Uterus (tissue), 4 donors: ENCODE data around the gene CMTM5. TPM values are rescaled to one million over a fixed set of nuclear protein-coding genes. Genes with fewer than 3 reads are reported as not detected.
A peak's percentile ranks its signal among the peaks of the same experiment; 100 is the strongest.
"Not testable (repeated sequence)": the region's sequence is repeated elsewhere in the genome, so short reads cannot be mapped to it uniquely, and the experiment has no call there.

Experiments
- DNase-seq, 2 donors: peaks; one replicate each; pipeline ENCODE4 v3.0.0-alpha.2; 2019 to 2020
- H3K27ac ChIP-seq, 2 donors: fragments of 200-600 bp; sonication (generic); 1 replicate in 1 of 2; 2 replicates in 1 of 2; pipeline ENCODE4 v1.5.1; 2016 to 2018
- H3K27me3 ChIP-seq, 2 donors: fragments of 200-600 bp; sonication (generic); one replicate each; pipeline ENCODE4 v1.5.1; 2018 to 2019; ENCODE audit warnings: control low read depth in 1 of 2
- H3K36me3 ChIP-seq, 2 donors: fragments of 200-600 bp; sonication (generic); one replicate each; pipeline ENCODE4 v1.5.1; 2019; ENCODE audit warnings: control low read depth in 1 of 2
- H3K4me1 ChIP-seq, 2 donors: fragments of 200-600 bp; sonication (generic); one replicate each; pipeline ENCODE4 v1.5.1; 2018 to 2019; ENCODE audit warnings: control low read depth in 1 of 2
- H3K4me3 ChIP-seq, 2 donors: fragments of 200-600 bp; sonication (generic); 1 replicate in 1 of 2; 2 replicates in 1 of 2; pipeline ENCODE4 v1.5.1; 2018 to 2019; ENCODE audit warnings: mild to moderate bottlenecking in 1 of 2
- H3K9me3 ChIP-seq, 2 donors: fragments of 200-600 bp; sonication (generic); one replicate each; pipeline ENCODE4 v1.5.1; 2019; ENCODE audit warnings: control low read depth in 1 of 2
- POLR2A ChIP-seq, 2 donors: fragments of 450-650 bp; IDR thresholded peaks; one replicate each; pipeline ENCODE4 v1.6.1; 2016; ENCODE audit warnings: antibody characterized with exemption in 2 of 2, mild to moderate bottlenecking in 1 of 2, moderate library complexity in 1 of 2
- intact Hi-C: fragments of 100-400 bp; cut with DNase I; formaldehyde crosslinking; loops from one replicate; pipeline ENCODE4 v1.15.1; 2023; ENCODE audit warnings: low total_unique reads
- microRNA counts, 2 donors: library from miRNA; unstranded; fragments of <30 nt; microRNA quantifications; one replicate each; lab custom pipeline; 2016 to 2017
- microRNA-seq: library from miRNA; unstranded; fragments of <30 nt; microRNA quantifications from one replicate; pipeline ENCODE4, GENCODE V29; 2016; ENCODE audit warnings: borderline microRNAs expressed, borderline replicate concordance
- small RNA-seq: library from RNA; depleted of rRNA; stranded (forward); fragments of <200 nt; gene quantifications from one replicate; pipeline ENCODE3, GENCODE V24; 2016
- total RNA-seq, 4 donors: library from RNA; depleted of rRNA in 3 of 4; stranded (reverse); fragments of >200 nt in 3 of 4; gene quantifications; one replicate each; pipeline versions ENCODE4 v1.1.0 to v1.2.4, GENCODE V29; 2014 to 2023
- TF ChIP-seq, protein P1 (sequence below), 4 experiments: fragments of 200-600 bp in 2 of 4; fragments of 450-650 bp in 2 of 4; sonication (generic) in 2 of 4; IDR thresholded peaks; one replicate each; pipeline ENCODE4 v1.5.1; 2016 to 2019; ENCODE audit warnings: antibody characterized with exemption in 4 of 4, mild to moderate bottlenecking in 2 of 4, moderate library complexity in 1 of 4
- donor health status: DM: yes; HTN: yes; CAD: no.

Gene CMTM5
- total RNA-seq, 4 donors from 2014 or later: 1.3 to 14.9 (median 6.5) TPM; not detected in 1

DNA sequence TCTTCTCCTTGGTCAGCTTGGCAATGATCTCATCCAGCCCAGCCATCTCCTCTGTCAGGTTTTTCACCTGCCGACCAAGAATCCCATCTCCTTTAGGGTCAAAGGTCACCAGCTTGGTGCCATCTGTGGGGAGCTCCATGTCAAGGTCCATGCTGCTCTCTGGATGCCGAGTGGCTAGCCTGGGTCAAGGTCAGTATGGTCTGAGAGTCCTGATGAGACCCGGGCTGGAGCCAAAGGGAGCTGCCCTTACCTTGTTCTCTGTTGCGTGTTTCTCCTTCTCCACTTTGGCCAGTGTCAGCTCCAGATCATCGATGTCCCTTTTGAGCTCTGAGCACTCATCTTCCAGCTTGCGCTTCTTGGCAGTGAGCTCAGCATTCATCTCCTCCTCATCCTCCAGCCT lies 46.8 kb downstream of the CMTM5 start:
- Histone ChIP-seq H3K4me3 (no peak overlapping the region), H3K9me3 (no peaks in the 10 kb centered on the region), H3K27me3 (no peaks in the 10 kb centered on the region), H3K4me1 (no peaks in the 10 kb centered on the region), H3K27ac (no peak overlapping the region), H3K36me3 (no peaks in the 10 kb centered on the region)
- no peak for DNase-seq
- intact Hi-C loops: no loop called here
- TF ChIP-seq, protein P1, sequence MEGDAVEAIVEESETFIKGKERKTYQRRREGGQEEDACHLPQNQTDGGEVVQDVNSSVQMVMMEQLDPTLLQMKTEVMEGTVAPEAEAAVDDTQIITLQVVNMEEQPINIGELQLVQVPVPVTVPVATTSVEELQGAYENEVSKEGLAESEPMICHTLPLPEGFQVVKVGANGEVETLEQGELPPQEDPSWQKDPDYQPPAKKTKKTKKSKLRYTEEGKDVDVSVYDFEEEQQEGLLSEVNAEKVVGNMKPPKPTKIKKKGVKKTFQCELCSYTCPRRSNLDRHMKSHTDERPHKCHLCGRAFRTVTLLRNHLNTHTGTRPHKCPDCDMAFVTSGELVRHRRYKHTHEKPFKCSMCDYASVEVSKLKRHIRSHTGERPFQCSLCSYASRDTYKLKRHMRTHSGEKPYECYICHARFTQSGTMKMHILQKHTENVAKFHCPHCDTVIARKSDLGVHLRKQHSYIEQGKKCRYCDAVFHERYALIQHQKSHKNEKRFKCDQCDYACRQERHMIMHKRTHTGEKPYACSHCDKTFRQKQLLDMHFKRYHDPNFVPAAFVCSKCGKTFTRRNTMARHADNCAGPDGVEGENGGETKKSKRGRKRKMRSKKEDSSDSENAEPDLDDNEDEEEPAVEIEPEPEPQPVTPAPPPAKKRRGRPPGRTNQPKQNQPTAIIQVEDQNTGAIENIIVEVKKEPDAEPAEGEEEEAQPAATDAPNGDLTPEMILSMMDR (IDR thresholded peaks at IDR 0.05): no peak
- TF ChIP-seq POLR2A (IDR thresholded peaks at IDR 0.05): no peak

DNA sequence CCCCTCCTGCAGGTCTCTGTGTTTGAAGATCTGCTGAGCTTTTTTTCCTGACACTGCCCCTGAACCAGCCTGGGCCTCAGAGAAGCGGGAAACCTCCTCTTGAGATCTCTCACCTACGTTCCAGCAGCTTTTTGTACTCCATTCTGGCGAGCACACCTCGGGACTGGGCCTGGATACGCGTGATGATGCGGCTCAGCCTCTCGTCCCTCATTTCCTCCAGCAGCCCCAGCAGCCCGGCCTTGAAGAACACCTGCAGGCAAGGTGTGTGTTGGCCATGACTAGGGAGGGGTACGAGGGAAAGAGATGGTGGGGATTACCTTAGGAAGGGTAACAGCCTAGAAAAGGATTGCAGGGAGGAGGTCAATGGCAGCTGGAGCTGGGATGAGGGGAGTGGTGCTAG lies 48.3 kb downstream of the CMTM5 start:
- Histone ChIP-seq H3K36me3 (no peaks in the 10 kb centered on the region), H3K4me3 (no peak overlapping the region), H3K9me3 (no peaks in the 10 kb centered on the region), H3K27me3 (no peaks in the 10 kb centered on the region), H3K4me1 (no peaks in the 10 kb centered on the region), H3K27ac (no peak overlapping the region)
- TF ChIP-seq, protein P1 (IDR thresholded peaks at IDR 0.05): no peak
- TF ChIP-seq POLR2A (IDR thresholded peaks at IDR 0.05): no peak
- DNase-seq: no peak
- intact Hi-C loops: no loop called here

DNA sequence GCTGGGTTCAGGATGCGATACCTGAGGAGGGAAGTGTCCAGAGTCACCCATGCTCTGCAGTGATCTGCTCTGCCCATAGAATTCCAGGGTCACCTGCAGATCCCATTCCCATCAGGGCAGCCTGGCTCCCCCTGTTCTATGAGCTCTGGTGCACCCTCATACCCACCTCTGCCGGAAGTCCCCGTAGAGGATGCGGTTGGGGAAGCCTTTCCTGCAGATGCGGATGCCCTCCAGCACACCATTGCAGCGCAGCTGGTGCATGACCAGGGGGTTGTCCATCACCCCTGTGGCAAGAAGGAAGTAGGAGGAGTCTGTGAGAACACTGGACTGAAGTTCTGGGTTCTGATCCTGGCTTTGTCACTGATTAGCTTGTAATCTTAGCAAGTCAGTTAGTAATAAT lies 49.0 kb downstream of the CMTM5 start:
- H3K36me3 ChIP-seq, H3K9me3 ChIP-seq, H3K4me1 ChIP-seq, intact Hi-C loops, H3K27ac ChIP-seq, H3K27me3 ChIP-seq, H3K4me3 ChIP-seq, DNase-seq: not testable (repeated sequence)

DNA sequence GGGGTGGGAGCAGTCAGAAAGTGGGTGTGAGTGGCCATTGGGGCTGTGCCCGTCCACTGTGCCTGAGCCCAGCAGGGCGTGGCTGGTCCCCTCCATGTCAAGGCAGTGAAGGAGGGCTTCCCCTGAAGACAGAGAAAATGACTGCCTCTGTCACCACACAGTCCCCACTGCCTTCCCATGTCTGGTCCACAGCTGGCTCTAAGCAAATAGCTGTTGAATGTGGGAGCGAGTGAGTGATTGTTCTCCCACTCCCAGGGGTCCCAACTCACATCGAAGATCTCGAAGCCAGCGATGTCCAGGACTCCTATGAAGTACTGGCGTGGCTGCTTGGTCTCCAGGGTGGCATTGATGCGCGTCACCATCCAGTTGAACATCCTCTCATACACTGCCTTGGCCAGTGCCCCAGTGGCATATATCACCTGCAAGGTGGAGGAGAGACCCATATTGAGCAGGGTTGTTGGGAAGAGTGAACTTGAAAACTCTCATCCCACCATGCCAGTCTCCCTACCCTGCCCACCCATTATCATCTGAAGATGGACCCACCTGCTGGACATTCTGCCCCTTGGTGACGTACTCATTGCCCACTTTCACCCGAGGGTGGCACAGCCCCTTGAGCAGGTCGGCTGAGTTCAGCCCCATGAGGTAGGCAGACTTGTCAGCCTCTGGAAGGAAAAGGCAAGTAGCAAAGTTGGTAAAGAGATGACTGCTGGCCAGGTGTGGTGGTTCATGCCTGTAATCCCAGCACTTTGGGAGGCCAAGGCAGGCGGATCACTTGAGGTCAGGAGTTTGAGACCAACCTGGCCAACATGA lies 52.0 kb downstream of the CMTM5 start:
- Histone ChIP-seq H3K4me1 (no peaks in the 10 kb centered on the region), H3K27me3 (no peaks in the 10 kb centered on the region), H3K9me3 (no peaks in the 10 kb centered on the region), H3K36me3 (no peaks in the 10 kb centered on the region), H3K27ac (no peak overlapping the region), H3K4me3 (no peak overlapping the region)
- intact Hi-C loops: no loop called here
- no peak for TF ChIP-seq POLR2A (IDR thresholded peaks at IDR 0.05)
- TF ChIP-seq, protein P1 (IDR thresholded peaks at IDR 0.05): no peak
- DNase-seq: no peak

MicroRNA genes within 50 kb of the gene (microRNA counts, 767-probe panel; counts per million panel counts)
- 0 to 1,464 counts per million in 2 donors for microRNA hsa-miR-208a (lab: Ali Mortazavi, UCI)
- microRNA hsa-miR-208b (lab: Ali Mortazavi, UCI): 0 counts per million in 2 donors

Small RNA genes within 50 kb of the gene (microRNA-seq; reads per million reads assigned to microRNA genes)
- 2.5 reads per million for gene MIR208A
- 15.7 reads per million, percentile 27 among the genes with 10 or more reads in this experiment for gene MIR208B

Small RNA genes within 50 kb of the gene (small RNA-seq; reads per million reads assigned to genes)
- gene MIR208A (not detected), gene MIR208B (not detected)

Other genes with a start within 250 kb of the CMTM5 start
- 100 to 1,000 TPM in 1 of 4 donors, 10 to 100 TPM in 3; 15.9 to 152 (median 49.3) TPM for gene SLC7A8, start 193.4 kb upstream of the CMTM5 start, total RNA-seq
- gene RNF212B, start 139.1 kb upstream of the CMTM5 start, total RNA-seq: not detected
- gene HOMEZ, start 90.9 kb upstream of the CMTM5 start, total RNA-seq: 10 to 100 TPM in 2 of 4 donors, 1 to 10 TPM in 2; 5.1 to 26.2 (median 11.4) TPM
- 10 to 100 TPM in 1 of 4 donors, 1 to 10 TPM in 2, under 1 TPM in 1; 0.88 to 23.5 (median 6.5) TPM for gene PPP1R3E, start 74.2 kb upstream of the CMTM5 start, total RNA-seq
- 10 to 100 TPM; 16.7 to 57.6 (median 21.4) TPM for gene BCL2L2, start 70.2 kb upstream of the CMTM5 start, total RNA-seq
- 100 to 1,000 TPM in 1 of 4 donors, 10 to 100 TPM in 2, 1 to 10 TPM in 1; 8.5 to 174 (median 49.4) TPM for gene PABPN1, start 55.6 kb upstream of the CMTM5 start, total RNA-seq
- 10 to 100 TPM; 30.6 to 49.4 (median 41.7) TPM for gene SLC22A17, start 24.2 kb upstream of the CMTM5 start, total RNA-seq
- gene EFS, start 11.9 kb upstream of the CMTM5 start, total RNA-seq: 10 to 100 TPM in 3 of 4 donors, 1 to 10 TPM in 1; 4.1 to 42.4 (median 21.7) TPM
- gene IL25, start 4.2 kb upstream of the CMTM5 start, total RNA-seq: not detected
- gene MYH6, start 31.2 kb downstream of the CMTM5 start, total RNA-seq: under 1 TPM in 1 of 4 donors, not detected in 3; 0.07 TPM
- 1 to 10 TPM in 1 of 4 donors, not detected in 3; 1.6 TPM for gene MYH7, start 58.6 kb downstream of the CMTM5 start, total RNA-seq
- gene NGDN, start 92.7 kb downstream of the CMTM5 start, total RNA-seq: 10 to 100 TPM; 14.3 to 53.5 (median 38.9) TPM
- 1 to 10 TPM in 1 of 4 donors, under 1 TPM in 1, not detected in 2; 0.35 to 1.7 TPM for gene ZFHX2, start 174.7 kb downstream of the CMTM5 start, total RNA-seq
- gene THTPA, start 179.2 kb downstream of the CMTM5 start, total RNA-seq: 10 to 100 TPM in 3 of 4 donors, 1 to 10 TPM in 1; 6.4 to 16.8 (median 15.2) TPM
- 10 to 100 TPM; 38.9 to 98.8 (median 68.8) TPM for gene AP1G2, start 190.7 kb downstream of the CMTM5 start, total RNA-seq
- 10 to 100 TPM in 2 of 4 donors, 1 to 10 TPM in 2; 2.4 to 49.2 (median 19.9) TPM for gene JPH4, start 201.7 kb downstream of the CMTM5 start, total RNA-seq